ENCODE results near the gene NEK2.

The NEK2 gene

DNA sequence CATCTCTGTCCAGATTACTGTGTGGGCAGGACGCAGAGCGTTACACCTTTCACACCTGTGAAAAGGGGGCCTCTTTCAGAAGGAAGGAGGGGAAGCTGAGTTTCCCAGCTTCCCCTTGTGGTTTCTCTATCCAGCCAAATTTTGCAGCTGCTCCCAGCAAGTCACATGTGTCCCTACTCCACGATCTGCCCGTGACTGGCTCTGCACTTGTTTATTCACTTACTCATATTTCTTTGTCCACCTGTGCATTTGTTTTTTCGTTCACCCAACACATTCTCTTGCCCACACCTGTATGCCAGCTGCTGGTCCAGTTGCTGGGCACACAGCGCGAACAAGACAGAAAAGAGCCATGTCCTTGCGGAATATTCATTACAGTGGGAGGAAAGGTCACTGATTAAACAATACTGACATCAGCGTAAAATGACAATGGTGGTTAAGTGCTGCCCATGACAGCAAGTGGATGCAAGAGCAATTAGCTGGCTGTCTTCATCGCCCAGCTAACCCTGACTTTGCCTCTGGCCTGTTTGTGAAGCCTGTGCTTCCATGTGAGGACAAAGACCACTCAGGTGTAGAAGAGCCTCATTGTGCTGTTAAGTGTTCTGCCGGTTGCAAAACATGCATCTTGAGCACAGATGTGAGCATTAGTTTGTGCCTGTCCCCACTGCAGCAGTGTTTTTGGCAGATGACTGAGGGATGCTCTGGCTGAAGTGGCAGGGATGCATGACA, 28.6 kb upstream of the NEK2 start:
- Histone ChIP-seq H3K79me2 (ENCODE audit: insufficient read depth, low read length) (no peaks in the 10 kb centered on the region), H3F3A (ENCODE audit: low read depth) (no peaks in the 10 kb centered on the region), H3K4me1 (ENCODE audit: insufficient read depth, low read length, poor library complexity, severe bottlenecking) (no peaks in the 10 kb centered on the region), H3K4me2 (ENCODE audit: low read depth, low read length, poor library complexity, severe bottlenecking) (no peak overlapping the region), H3K4me3 (ENCODE audit: low read length, poor library complexity, severe bottlenecking) (no peak overlapping the region), H3K27me3 (ENCODE audit: insufficient read depth, low read length, poor library complexity, severe bottlenecking) (no peaks in the 10 kb centered on the region), H4K20me1 (ENCODE audit: insufficient read depth, low read length, poor library complexity, severe bottlenecking) (no peaks in the 10 kb centered on the region), H3K36me3 (ENCODE audit: insufficient read depth, low read length) (no peaks in the 10 kb centered on the region), H3K9ac (ENCODE audit: low read depth, low read length, poor library complexity, severe bottlenecking) (no peak overlapping the region), H3K9me3 (ENCODE audit: insufficient read depth, low read depth, low read length) (no peaks in the 10 kb centered on the region), H3K9me2 (replicated peaks; ENCODE audit: low read depth, low read length) (no peaks in the 10 kb centered on the region), H2AFZ (ENCODE audit: low read length) (no peak overlapping the region)
- no peak for TF ChIP-seq EZH2phosphoT487 (IDR thresholded peaks at IDR 0.05; ENCODE audit: borderline replicate concordance)
- TF ChIP-seq, protein P1, sequence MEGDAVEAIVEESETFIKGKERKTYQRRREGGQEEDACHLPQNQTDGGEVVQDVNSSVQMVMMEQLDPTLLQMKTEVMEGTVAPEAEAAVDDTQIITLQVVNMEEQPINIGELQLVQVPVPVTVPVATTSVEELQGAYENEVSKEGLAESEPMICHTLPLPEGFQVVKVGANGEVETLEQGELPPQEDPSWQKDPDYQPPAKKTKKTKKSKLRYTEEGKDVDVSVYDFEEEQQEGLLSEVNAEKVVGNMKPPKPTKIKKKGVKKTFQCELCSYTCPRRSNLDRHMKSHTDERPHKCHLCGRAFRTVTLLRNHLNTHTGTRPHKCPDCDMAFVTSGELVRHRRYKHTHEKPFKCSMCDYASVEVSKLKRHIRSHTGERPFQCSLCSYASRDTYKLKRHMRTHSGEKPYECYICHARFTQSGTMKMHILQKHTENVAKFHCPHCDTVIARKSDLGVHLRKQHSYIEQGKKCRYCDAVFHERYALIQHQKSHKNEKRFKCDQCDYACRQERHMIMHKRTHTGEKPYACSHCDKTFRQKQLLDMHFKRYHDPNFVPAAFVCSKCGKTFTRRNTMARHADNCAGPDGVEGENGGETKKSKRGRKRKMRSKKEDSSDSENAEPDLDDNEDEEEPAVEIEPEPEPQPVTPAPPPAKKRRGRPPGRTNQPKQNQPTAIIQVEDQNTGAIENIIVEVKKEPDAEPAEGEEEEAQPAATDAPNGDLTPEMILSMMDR (conservative IDR thresholded peaks at IDR 0.05; ENCODE audit: low read length) = no peak

DNA sequence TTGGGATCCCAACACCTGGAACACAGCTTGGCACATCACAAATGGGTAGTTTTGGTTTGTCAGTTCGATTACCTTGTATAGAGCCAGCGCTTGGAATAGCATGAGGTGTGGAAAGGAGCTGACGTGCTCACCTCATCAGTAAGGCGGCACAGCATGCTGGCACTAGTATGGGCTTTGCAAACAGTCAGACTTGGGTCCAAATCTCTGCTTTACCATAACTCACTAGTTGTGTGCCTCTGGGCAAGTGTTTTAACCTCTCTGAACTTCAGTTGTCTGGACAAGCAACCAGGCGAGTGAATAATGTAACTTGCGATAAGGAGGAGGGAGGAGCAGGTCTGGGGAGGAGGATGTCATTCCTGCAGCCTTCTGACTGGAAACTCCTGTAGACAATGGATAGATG, 26.3 kb upstream of the NEK2 start:
- Histone ChIP-seq H3K4me3 (ENCODE audit: low read length, poor library complexity, severe bottlenecking) (no peak overlapping the region), H4K20me1 (ENCODE audit: insufficient read depth, low read length, poor library complexity, severe bottlenecking) (no peaks in the 10 kb centered on the region), H3K79me2 (ENCODE audit: insufficient read depth, low read length) (no peaks in the 10 kb centered on the region), H3K36me3 (ENCODE audit: insufficient read depth, low read length) (no peaks in the 10 kb centered on the region), H3K9ac (ENCODE audit: low read depth, low read length, poor library complexity, severe bottlenecking) (no peak overlapping the region), H3F3A (ENCODE audit: low read depth) (0 out of 2 replicates have a peak, but pooled peaks cover 2% of the 10 kb centered on the region), H3K4me2 (ENCODE audit: low read depth, low read length, poor library complexity, severe bottlenecking) (no peak overlapping the region), H3K4me1 (ENCODE audit: insufficient read depth, low read length, poor library complexity, severe bottlenecking) (peaks cover 9% of the 10 kb centered on the region), H3K9me3 (ENCODE audit: insufficient read depth, low read depth, low read length) (no peaks in the 10 kb centered on the region), H3K9me2 (replicated peaks; ENCODE audit: low read depth, low read length) (no peaks in the 10 kb centered on the region), H3K27me3 (ENCODE audit: insufficient read depth, low read length, poor library complexity, severe bottlenecking) (no peaks in the 10 kb centered on the region), H2AFZ (ENCODE audit: low read length) (no peak overlapping the region)
- TF ChIP-seq, protein P1 (conservative IDR thresholded peaks at IDR 0.05; ENCODE audit: low read length) = no peak
- no peak for TF ChIP-seq EZH2phosphoT487 (IDR thresholded peaks at IDR 0.05; ENCODE audit: borderline replicate concordance)

DNA sequence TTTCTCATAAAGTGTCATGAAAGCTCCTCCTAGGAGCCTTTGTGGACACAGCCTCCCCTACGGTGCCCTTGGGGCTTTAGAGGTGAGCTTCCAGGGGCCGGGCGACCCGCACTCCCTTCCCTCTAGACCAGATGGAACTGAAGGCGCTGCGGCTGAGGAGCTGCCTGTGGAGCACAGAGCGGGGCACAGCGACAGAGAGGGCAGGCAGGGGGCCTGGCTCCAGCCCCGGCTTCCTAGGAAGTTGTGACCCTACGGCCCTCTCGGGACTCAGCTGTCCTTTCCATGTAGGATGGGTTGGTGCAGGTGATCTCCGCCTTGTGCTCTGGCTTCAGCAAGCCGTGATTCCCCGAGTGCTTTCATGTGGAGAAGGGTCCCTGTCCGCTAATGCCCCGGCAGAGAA, 23.6 kb upstream of the NEK2 start:
- Histone ChIP-seq H3K36me3 (ENCODE audit: insufficient read depth, low read length) (no peaks in the 10 kb centered on the region), H3K9ac (ENCODE audit: low read depth, low read length, poor library complexity, severe bottlenecking) (no peak overlapping the region), H3K4me2 (ENCODE audit: low read depth, low read length, poor library complexity, severe bottlenecking) (no peak overlapping the region), H3K4me3 (ENCODE audit: low read length, poor library complexity, severe bottlenecking) (no peak overlapping the region), H3K4me1 (ENCODE audit: insufficient read depth, low read length, poor library complexity, severe bottlenecking) (peaks cover 24% of the 10 kb centered on the region), H3K9me2 (replicated peaks; ENCODE audit: low read depth, low read length) (no peaks in the 10 kb centered on the region), H4K20me1 (ENCODE audit: insufficient read depth, low read length, poor library complexity, severe bottlenecking) (no peaks in the 10 kb centered on the region), H3F3A (ENCODE audit: low read depth) (0 out of 2 replicates have a peak, but pooled peaks cover 2% of the 10 kb centered on the region), H3K79me2 (ENCODE audit: insufficient read depth, low read length) (no peaks in the 10 kb centered on the region), H2AFZ (ENCODE audit: low read length) (no peak overlapping the region), H3K9me3 (ENCODE audit: insufficient read depth, low read depth, low read length) (no peaks in the 10 kb centered on the region), H3K27me3 (ENCODE audit: insufficient read depth, low read length, poor library complexity, severe bottlenecking) (no peaks in the 10 kb centered on the region)
- TF ChIP-seq EZH2phosphoT487 (IDR thresholded peaks at IDR 0.05; ENCODE audit: borderline replicate concordance) = no peak
- TF ChIP-seq, protein P1 (conservative IDR thresholded peaks at IDR 0.05; ENCODE audit: low read length) = no peak
